Activated T-helper 9 cell treated with anti-CD3 and anti-CD28 coated beads, Interleukin-2, amount 50 U/mL, for 16 hours (primary cell): ENCODE measurements around the gene FAM124B.

Experiments used
- DNase-seq: peaks from one replicate; pipeline ENCODE4 v3.0.0-alpha.2; 2020; ENCODE audit warnings: low read depth

Gene FAM124B

GRCh38 chr2:224401641-224402342, at the start of gene FAM124B:
Gene FAM124B, minus strand, starts transcription at chr2:224402107. Its CDS starts 339 bp downstream, at chr2:224401768.
- DNase-seq, result no peak

DNA sequence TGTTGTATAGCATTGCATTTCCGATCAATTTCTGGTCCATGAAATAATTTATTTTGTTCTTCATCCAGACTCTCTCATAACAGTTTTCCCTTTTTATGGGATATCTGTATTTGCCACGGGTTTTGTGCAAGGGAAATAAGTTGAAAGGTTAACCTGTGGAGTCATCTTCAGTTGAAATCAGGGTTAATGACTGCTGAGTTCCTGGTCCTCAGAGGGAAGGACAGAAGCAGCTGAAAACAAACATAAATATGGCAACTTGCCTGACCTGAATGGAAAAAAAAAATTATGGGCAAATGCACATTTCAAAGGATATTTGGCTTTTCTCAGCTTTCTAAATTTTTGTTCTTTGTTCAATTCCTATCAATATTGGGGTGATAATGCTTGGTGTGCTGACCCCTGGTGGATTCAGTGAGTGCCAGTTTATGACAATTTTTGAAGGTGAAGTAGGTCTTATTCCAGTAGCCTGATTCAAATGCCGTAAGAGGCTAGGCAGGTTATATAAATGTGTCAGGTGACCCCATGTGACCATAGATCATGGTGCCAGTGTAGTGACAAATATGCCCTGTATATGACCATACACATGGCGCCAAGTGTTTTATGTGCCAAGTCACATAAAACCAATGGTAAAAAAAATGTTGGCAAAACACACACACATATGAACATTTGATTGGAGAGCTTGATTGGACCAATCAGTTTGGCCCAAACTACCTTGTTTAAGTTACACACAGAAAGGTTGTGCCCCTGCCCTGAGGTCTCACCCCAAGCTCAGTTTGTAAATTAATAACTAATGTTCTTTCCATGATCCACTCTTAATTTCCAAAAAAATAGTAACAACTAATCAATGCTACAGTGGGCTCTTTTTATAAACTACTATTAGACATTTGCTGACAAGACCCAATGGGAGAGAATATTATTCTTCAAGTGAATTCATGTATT, 47.6 kb upstream of the FAM124B start:
- no peak for DNase-seq

- DNase-seq, result no peak
Measured at GRCh38 chr2:224448236-224448635, 46.3 kb upstream of the FAM124B start.

GRCh38 chr2:224444783-224445182, 42.9 kb upstream of the FAM124B start:
- DNase-seq, result no peak

- DNase-seq, result no peak
Measured at GRCh38 chr2:224444021-224444420, 42.1 kb upstream of the FAM124B start.

DNA sequence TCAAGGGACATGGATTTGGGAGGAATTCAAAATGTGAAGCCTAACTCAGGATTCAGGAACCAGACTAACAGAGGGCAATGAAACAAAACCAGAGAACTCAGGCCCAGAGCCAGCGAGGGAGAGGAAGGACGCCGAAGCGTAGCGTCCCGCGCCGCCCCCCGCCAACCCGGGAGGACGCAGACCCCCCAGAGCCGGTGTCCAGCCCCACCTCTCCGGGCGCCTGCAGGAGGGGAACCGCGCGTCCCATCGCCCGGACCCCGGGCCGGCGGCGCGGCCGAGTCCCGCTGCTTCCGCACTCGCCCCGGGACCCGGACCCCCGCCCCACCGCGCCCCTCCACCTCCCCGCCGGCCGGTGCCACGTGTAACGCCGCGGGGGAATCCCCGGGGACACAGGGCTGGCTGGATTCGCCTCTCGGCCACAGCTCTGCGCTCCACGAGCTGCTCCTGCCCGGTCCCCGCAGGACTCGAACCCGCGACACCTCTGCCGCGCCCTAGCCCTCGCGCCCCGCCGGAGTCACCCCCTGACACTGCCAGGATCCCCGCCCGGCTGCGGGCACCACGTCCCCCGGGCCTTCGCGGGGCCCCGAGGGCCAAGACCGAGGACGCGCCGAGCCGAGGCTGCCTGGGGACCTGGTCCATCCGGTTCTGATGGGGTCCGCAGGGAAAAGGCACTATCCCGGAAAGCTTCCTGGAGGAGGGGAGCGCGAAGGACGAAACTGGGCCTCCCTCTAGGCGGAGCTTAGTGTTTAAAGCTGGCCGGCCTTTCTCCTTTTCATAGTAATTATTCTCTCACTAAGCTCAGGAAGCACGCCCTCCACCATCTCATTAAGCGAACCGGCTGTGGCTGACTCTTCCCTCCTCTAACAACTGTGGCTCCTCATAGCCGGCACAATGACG, 40.4 kb upstream of the FAM124B start:
- no peak for DNase-seq

- DNase-seq, result no peak
Measured at GRCh38 chr2:224440988-224441387, 39.1 kb upstream of the FAM124B start.

DNA sequence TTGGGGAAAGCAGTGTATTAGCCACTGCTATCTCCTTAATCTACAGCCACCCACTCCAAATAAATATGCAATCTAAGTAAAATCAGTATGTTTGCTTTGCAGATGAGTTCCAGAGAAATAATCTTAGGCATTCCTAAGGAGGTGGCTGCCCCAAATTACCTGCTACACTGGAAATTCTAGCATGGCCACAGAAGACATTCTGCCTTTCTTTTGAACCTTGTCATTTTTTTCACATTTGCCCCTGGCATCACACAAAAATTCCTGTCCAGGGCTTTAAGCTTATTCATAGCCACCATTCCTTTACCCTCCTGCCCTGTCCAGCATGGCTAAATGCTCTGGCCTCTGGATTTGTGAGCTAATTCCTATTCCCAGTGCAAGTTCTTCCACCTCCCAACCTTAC, 36.8 kb upstream of the FAM124B start:
- DNase-seq, result no peak

DNA sequence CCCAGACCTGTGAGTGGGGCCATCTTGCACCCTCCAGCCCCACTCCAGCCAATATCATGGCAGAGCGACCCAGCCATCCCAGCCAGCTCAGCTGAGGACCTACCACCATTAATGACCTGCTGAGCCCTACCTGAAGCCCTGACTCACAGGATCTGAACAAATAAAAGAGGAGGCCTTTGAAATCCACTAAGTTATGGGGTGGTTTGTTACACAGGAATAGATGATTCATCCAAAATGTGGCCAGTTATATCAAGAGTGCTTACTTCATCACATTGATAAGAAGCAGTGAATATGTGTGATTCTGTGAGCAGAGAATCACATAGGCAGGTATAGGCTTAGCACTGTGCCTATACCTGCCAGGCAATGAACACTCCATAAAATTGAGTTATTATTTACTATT, 34.7 kb upstream of the FAM124B start:
- DNase-seq, result no peak

DNA sequence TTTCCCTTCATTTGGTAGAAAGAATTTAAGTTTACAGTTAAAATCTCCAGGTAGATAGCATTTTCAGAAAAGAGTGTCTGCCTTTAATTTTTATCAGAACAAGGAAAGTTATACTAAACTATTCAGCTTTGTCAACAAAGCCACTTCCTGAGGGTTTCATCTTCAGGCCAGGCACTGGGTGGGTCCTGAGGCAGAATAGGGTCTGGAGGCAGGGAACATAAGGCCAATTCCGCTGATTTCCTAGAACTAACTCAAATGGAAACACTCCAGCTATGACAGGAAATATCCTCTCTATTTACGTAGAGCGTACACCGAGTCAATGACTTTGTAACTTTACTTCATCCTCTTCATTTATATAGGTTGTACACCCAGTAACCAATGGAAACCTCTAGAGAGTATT, 32.7 kb upstream of the FAM124B start:
- DNase-seq, result no peak

GRCh38 chr2:224433442-224433841, 31.5 kb upstream of the FAM124B start:
- no peak for DNase-seq

DNA sequence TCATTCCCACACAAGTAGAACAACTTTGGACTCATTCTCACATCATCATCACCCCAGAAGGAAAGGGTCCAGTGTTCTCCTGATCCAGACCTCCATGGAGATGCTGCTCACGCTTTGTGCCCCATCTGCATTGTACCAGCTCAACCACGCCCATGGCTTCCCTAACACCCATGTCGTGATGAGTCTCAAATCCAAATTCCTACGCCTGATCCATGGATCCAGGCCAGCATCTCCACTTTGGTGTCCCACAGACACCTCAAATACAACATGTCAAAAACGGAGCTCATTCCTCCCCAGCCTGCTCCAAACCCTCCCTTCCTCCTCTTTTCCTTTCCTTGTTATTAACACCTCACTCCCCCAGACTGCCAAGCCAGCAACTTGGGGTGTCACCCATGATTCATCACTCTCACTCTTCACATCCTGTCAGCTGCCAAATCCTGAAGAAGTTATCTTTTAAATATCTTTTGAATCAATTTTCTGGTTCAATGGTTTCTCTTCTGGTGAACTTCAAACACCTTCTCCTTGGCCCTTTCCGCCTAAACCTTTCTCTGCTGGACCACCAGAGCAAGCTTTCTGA, 30.2 kb upstream of the FAM124B start:
- DNase-seq, result no peak

- no peak for DNase-seq
Measured at GRCh38 chr2:224429441-224429810, 27.5 kb upstream of the FAM124B start.

DNA sequence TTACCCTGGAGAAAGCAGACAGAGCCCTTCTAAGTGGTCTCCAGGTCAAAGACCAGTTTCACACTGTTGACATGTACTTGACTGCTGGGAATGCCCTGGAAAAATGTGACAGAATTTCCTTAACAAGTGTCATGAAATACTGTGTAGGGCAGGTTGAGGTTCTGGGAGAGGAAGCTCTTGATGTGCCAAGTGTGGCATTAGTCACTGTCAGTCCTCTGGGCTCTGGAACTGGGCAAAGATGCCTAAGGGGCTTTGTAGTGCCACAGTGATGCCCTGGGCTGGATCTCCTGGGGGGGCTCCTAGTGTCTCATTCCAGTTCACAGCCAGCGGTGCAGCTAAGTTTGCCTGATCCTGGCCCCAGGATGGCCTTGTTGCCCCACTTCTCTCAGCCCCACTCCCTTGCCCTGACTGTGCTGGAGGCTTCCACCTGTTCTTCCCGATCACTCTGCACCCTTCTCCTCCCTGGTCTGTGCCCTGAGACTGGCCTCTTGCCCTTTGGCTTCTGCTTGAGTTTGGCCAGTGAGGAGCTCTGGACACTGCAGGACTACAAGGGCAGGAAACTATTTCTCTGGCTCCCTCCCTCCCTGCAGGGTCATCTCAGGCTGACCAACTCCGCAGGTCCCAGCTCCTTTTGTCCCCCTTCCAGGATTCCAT, 27.0 kb upstream of the FAM124B start:
- DNase-seq, result no peak

DNA sequence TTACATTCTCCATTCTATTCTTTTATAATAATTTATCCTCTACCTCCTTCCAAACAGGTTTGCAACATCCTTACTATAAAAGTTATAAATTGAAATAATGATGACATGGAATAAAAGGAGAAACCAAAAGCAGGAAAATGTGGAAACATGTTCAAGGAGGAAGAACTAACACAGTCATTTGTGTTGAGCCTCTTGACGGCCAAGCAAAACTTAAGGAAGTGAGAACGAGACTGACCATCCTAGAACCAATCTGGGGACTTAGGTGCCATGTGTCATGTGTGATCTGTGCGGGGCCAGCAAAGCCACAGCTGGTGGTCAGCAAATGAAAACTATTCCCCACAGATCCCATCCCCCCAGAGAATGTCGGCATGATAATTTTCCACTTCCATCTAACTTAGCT, 25.6 kb upstream of the FAM124B start:
- DNase-seq, result no peak

DNA sequence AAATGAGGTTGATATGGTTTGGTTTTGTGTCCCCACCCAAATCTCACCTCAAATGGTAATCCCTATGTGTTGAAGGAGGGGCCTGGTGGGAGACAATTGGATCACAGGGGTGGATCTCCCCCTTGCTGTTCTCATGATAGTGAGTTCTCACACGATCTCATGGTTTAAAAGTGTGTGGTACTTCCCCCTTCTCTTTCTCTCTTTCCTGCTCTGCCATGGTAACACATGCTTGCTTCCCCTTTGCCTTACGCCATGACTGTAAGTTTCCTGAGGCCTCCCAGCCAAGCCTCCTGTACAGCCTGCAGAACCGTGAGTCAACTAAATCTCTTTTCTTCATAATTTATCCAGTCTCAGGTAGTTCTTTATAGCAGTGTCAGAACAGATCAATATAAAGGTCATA, 24.7 kb upstream of the FAM124B start:
- no peak for DNase-seq

GRCh38 chr2:224421065-224421464, 19.2 kb upstream of the FAM124B start:
- no peak for DNase-seq

DNA sequence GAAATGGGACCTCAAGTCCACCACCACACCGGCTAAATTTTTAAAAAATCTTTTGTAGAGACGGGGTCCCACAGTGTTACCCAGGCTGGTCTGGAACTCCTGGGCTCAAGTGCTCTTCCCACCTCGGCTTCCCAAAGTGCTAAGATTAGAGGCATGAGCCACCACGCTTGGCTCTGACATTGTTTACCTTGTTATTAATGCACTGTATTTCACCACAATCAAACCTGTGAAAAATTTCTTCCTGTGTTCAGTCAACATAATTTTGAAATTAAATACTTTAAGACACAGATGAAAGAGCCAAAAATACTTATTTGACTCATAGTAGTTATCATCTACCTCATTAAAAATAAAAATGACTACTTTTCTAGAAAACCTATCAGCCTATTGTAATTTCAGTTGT, 16.0 kb upstream of the FAM124B start:
- no peak for DNase-seq

- DNase-seq, result no peak
Measured at GRCh38 chr2:224417361-224417729, 15.4 kb upstream of the FAM124B start.

GRCh38 chr2:224416656-224417360, 14.9 kb upstream of the FAM124B start:
- DNase-seq, result no peak

GRCh38 chr2:224413381-224413780, 11.5 kb upstream of the FAM124B start:
- DNase-seq, result no peak
